HepG2 (cell line): Measurements from ENCODE around the gene CLDN9. TPM values are rescaled to one million over a fixed set of nuclear protein-coding genes. Genes with fewer than 3 reads are reported as not detected.

Experiments
- DR1 ChIP-seq: sonication (generic); formaldehyde crosslinking; IDR thresholded peaks from 2 replicates; pipeline ENCODE4 v1.8.0; 2021; ENCODE audit warnings: mild to moderate bottlenecking, missing genetic modification reagents, inconsistent platforms
- HOXA7 ChIP-seq: sonication (generic); formaldehyde crosslinking; IDR thresholded peaks from 2 replicates; pipeline ENCODE4 v1.8.1; 2022; ENCODE audit warnings: mild to moderate bottlenecking, missing genetic modification reagents, moderate library complexity
- MZF1 ChIP-seq: sonication (generic); formaldehyde crosslinking; IDR thresholded peaks from 2 replicates; pipeline ENCODE4 v1.8.1; 2023; ENCODE audit warnings: mild to moderate bottlenecking, missing genetic modification reagents, borderline replicate concordance
- NCOR1 ChIP-seq: fragments of 200-600 bp; sonication (generic); IDR thresholded peaks from 2 replicates; pipeline ENCODE4 v1.7.0; 2017; ENCODE audit warnings: antibody characterized with exemption, low read length, borderline replicate concordance
- NFE2L1 ChIP-seq: sonication (generic); formaldehyde crosslinking; IDR thresholded peaks from 2 replicates; pipeline ENCODE4 v1.4.0; 2020; ENCODE audit warnings: missing genetic modification reagents, mild to moderate bottlenecking, borderline replicate concordance
- RAD21 ChIP-seq: fragments of 450-650 bp; formaldehyde crosslinking; IDR thresholded peaks from 2 replicates; pipeline ENCODE4 v1.5.0; 2020; ENCODE audit warnings: mild to moderate bottlenecking
- RARA ChIP-seq: IDR thresholded peaks from 2 replicates; pipeline ENCODE4 v1.6.1; 2016; ENCODE audit warnings: missing genetic modification reagents, missing compliant biosample characterization
- RNF2 ChIP-seq: fragments of 450-650 bp; conservative IDR thresholded peaks from 2 replicates; pipeline ENCODE4 v1.6.1; 2016; ENCODE audit warnings: low read depth
- SOX5 ChIP-seq: IDR thresholded peaks from 2 replicates; pipeline ENCODE4 v1.6.1; 2016; ENCODE audit warnings: borderline replicate concordance
- SP5 ChIP-seq: IDR thresholded peaks from 2 replicates; pipeline ENCODE4 v1.6.1; 2016; ENCODE audit warnings: low read depth, borderline replicate concordance
- SRF ChIP-seq: IDR thresholded peaks from 2 replicates; pipeline ENCODE4 v1.6.1; 2011; ENCODE audit warnings: mild to moderate bottlenecking, low read depth, low read length, moderate library complexity
- THAP11 ChIP-seq: IDR thresholded peaks from 2 replicates; pipeline ENCODE4 v1.6.1; 2016; ENCODE audit warnings: missing biosample characterization, missing genetic modification reagents
- WIZ ChIP-seq: sonication (generic); formaldehyde crosslinking; IDR thresholded peaks from 2 replicates; pipeline ENCODE4 v1.5.1; 2020; ENCODE audit warnings: mild to moderate bottlenecking, missing genetic modification reagents
- ZBTB7B ChIP-seq: sonication (generic); formaldehyde crosslinking; IDR thresholded peaks from 2 replicates; pipeline ENCODE4 v1.4.0; 2020; ENCODE audit warnings: missing genetic modification reagents
- ZNF274 ChIP-seq: sonication (generic); formaldehyde crosslinking; IDR thresholded peaks from 2 replicates; pipeline ENCODE4 v1.5.1; 2020; ENCODE audit warnings: mild to moderate bottlenecking, missing genetic modification reagents
- ZZZ3 ChIP-seq: sonication (generic); formaldehyde crosslinking; IDR thresholded peaks from 2 replicates; pipeline ENCODE4 v1.4.0; 2020; ENCODE audit warnings: missing genetic modification reagents, mild to moderate bottlenecking, borderline replicate concordance
- polyA plus RNA-seq, 8 experiments: library from polyadenylated mRNA; depleted of rRNA in 3 of 8; stranded (reverse) in 7 of 8; unstranded in 1 of 8; fragments of >200 nt; fragmentation: Illumina TruSeq in 4 of 8; extraction: Trizol in 4 of 8; gene quantifications; 2 replicates each; pipeline versions ENCODE4 v1.2.1 to v1.2.3, GENCODE V29; 2011 to 2016; ENCODE audit warnings: low read depth in 4 of 8, missing spikeins in 1 of 8, mixed read lengths in 1 of 8; ENCODE audit not compliant: insufficient read depth in 1 of 8
- total RNA-seq, 5 experiments: library from RNA; depleted of rRNA; stranded (reverse); fragments of >200 nt; fragmentation: Illumina TruSeq; extraction: Trizol; gene quantifications; 2 replicates each; pipeline ENCODE4 v1.2.3, GENCODE V29; 2016; ENCODE audit warnings: low read depth in 1 of 5
- TF ChIP-seq, protein P1 (sequence below): sonication (generic); formaldehyde crosslinking; IDR thresholded peaks from 2 replicates; pipeline ENCODE4 v1.8.1; 2022; ENCODE audit warnings: low read depth, mild to moderate bottlenecking, missing genetic modification reagents
- TF ChIP-seq, protein P2 (sequence below): IDR thresholded peaks from 2 replicates; pipeline ENCODE4 v1.6.1; 2016; ENCODE audit warnings: missing biosample characterization, missing genetic modification reagents, low read depth
- TF ChIP-seq, protein P3 (sequence below): sonication (generic); formaldehyde crosslinking; IDR thresholded peaks from 2 replicates; pipeline ENCODE4 v1.4.0; 2020; ENCODE audit warnings: missing genetic modification reagents
- TF ChIP-seq, protein P4 (sequence below): sonication (generic); formaldehyde crosslinking; IDR thresholded peaks from 2 replicates; pipeline ENCODE4 v1.4.0; 2020; ENCODE audit warnings: missing genetic modification reagents, mild to moderate bottlenecking, borderline replicate concordance
- TF ChIP-seq, protein P5 (sequence below): sonication (generic); formaldehyde crosslinking; IDR thresholded peaks from 2 replicates; pipeline ENCODE4 v1.4.0; 2020; ENCODE audit warnings: mild to moderate bottlenecking, missing genetic modification reagents
- TF ChIP-seq, protein P6 (sequence below): sonication (generic); formaldehyde crosslinking; IDR thresholded peaks from 2 replicates; pipeline ENCODE4 v1.5.1; 2020; ENCODE audit warnings: mild to moderate bottlenecking, moderate library complexity, missing genetic modification reagents

CLDN9 gene
- total and polyA plus RNA-seq, 2 of the 13 experiments (the other 11 are each of a cell fraction or from before 2014, with no cell fraction given), result 0.15 to 0.26 TPM

DNA sequence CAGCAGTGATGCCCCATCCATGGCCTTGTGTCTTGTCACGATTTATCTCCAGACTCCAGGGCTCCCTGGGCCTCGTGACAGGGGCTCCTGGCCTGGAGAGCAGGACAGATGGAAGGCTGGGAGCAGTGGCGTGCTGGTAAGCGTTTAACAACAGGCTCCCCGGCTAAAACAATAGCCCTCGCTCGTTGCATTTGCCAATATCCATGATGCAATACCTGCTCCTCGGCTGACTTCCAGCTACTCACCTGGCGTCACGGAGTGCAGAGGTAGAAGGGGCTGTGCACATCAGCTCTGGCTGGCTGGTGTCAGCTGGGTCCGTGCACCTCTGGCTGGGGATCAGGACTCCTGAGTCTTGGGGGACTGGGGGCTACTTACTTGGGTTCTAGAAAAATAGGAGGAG is 25.5 kb downstream of the CLDN9 start (continued):
- TF ChIP-seq, protein P1, sequence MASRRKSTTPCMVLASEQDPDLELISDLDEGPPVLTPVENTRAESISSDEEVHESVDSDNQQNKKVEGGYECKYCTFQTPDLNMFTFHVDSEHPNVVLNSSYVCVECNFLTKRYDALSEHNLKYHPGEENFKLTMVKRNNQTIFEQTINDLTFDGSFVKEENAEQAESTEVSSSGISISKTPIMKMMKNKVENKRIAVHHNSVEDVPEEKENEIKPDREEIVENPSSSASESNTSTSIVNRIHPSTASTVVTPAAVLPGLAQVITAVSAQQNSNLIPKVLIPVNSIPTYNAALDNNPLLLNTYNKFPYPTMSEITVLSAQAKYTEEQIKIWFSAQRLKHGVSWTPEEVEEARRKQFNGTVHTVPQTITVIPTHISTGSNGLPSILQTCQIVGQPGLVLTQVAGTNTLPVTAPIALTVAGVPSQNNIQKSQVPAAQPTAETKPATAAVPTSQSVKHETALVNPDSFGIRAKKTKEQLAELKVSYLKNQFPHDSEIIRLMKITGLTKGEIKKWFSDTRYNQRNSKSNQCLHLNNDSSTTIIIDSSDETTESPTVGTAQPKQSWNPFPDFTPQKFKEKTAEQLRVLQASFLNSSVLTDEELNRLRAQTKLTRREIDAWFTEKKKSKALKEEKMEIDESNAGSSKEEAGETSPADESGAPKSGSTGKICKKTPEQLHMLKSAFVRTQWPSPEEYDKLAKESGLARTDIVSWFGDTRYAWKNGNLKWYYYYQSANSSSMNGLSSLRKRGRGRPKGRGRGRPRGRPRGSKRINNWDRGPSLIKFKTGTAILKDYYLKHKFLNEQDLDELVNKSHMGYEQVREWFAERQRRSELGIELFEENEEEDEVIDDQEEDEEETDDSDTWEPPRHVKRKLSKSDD (CRISPR knock-in tag), result no peak
- TF ChIP-seq RARA (CRISPR knock-in tag) (no peak), ZNF274 (CRISPR knock-in tag) (no peak), WIZ (CRISPR knock-in tag) (no peak), SRF (no peak), THAP11 (CRISPR knock-in tag) (0 out of 2 replicates have a peak, but pooled peaks have one; percentile 31), MZF1 (CRISPR knock-in tag) (no peak), RAD21 (CRISPR knock-in tag) (no peak), ZBTB7B (CRISPR knock-in tag) (no peak), NFE2L1 (CRISPR knock-in tag) (no peak), ZZZ3 (CRISPR knock-in tag) (no peak), SP5 (no peak), RNF2 (no peak), DR1 (no peak), NCOR1 (no peak), SOX5 (CRISPR knock-in tag) (peak; percentile 81; the same call in 1 of the 2 replicates), HOXA7 (CRISPR knock-in tag) (no peak)
- TF ChIP-seq, protein P2, sequence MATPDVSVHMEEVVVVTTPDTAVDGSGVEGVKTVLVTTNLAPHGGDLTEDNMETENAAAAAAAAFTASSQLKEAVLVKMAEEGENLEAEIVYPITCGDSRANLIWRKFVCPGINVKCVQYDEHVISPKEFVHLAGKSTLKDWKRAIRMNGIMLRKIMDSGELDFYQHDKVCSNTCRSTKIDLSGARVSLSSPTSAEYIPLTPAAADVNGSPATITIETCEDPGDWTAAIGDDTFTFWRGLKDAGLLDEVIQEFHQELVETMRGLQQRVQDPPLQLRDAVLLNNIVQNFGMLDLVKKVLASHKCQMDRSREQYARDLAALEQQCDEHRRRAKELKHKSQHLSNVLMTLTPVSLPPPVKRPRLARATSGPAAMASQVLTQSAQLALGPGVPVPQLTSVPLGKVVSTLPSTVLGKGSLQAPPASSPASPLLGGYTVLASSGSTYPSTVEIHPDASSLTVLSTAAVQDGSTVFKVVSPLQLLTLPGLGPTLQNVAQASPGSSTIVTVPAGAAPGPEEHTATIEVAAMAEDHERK, result no peak
- TF ChIP-seq, protein P3, sequence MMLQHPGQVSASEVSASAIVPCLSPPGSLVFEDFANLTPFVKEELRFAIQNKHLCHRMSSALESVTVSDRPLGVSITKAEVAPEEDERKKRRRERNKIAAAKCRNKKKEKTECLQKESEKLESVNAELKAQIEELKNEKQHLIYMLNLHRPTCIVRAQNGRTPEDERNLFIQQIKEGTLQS (CRISPR knock-in tag), result peak; percentile 76
- TF ChIP-seq, protein P4, sequence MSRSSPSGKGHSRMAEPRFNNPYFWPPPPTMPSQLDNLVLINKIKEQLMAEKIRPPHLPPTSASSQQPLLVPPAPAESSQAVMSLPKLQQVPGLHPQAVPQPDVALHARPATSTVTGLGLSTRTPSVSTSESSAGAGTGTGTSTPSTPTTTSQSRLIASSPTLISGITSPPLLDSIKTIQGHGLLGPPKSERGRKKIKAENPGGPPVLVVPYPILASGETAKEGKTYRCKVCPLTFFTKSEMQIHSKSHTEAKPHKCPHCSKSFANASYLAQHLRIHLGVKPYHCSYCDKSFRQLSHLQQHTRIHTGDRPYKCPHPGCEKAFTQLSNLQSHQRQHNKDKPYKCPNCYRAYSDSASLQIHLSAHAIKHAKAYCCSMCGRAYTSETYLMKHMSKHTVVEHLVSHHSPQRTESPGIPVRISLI (CRISPR knock-in tag), result no peak
- TF ChIP-seq, protein P5, sequence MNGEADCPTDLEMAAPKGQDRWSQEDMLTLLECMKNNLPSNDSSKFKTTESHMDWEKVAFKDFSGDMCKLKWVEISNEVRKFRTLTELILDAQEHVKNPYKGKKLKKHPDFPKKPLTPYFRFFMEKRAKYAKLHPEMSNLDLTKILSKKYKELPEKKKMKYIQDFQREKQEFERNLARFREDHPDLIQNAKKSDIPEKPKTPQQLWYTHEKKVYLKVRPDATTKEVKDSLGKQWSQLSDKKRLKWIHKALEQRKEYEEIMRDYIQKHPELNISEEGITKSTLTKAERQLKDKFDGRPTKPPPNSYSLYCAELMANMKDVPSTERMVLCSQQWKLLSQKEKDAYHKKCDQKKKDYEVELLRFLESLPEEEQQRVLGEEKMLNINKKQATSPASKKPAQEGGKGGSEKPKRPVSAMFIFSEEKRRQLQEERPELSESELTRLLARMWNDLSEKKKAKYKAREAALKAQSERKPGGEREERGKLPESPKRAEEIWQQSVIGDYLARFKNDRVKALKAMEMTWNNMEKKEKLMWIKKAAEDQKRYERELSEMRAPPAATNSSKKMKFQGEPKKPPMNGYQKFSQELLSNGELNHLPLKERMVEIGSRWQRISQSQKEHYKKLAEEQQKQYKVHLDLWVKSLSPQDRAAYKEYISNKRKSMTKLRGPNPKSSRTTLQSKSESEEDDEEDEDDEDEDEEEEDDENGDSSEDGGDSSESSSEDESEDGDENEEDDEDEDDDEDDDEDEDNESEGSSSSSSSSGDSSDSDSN (CRISPR knock-in tag), result peak; percentile 25; the same call in 1 of the 2 replicates
- TF ChIP-seq, protein P6, sequence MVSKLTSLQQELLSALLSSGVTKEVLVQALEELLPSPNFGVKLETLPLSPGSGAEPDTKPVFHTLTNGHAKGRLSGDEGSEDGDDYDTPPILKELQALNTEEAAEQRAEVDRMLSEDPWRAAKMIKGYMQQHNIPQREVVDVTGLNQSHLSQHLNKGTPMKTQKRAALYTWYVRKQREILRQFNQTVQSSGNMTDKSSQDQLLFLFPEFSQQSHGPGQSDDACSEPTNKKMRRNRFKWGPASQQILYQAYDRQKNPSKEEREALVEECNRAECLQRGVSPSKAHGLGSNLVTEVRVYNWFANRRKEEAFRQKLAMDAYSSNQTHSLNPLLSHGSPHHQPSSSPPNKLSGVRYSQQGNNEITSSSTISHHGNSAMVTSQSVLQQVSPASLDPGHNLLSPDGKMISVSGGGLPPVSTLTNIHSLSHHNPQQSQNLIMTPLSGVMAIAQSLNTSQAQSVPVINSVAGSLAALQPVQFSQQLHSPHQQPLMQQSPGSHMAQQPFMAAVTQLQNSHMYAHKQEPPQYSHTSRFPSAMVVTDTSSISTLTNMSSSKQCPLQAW (CRISPR knock-in tag), result no peak
